SU-DHL-6 (cell line): Measurements from ENCODE around the gene NHSL2.

Experiments used
- CTCF ChIP-seq: fragments of 200-600 bp; sonication (generic); IDR thresholded peaks from one replicate; pipeline ENCODE4 v1.5.1; 2017; ENCODE audit warnings: antibody characterized with exemption, mild to moderate bottlenecking, low read length, moderate library complexity; ENCODE audit not compliant: insufficient read depth, poor library complexity, severe bottlenecking
- EZH2phosphoT487 ChIP-seq: fragments of 200-600 bp; sonication (generic), shearing (Covaris generic); conservative IDR thresholded peaks from 2 replicates; pipeline ENCODE4 v1.6.1; 2018; ENCODE audit warnings: mild to moderate bottlenecking, antibody characterized with exemption, low read length, moderate library complexity, mixed read lengths

GRCh38 chrX:72105436-72105835, 194.8 kb downstream of the NHSL2 start:
- no peak for TF ChIP-seq CTCF
- TF ChIP-seq EZH2phosphoT487, result no peak
